ENCODE data around the gene MYO18B. TPM values are rescaled to one million over a fixed set of nuclear protein-coding genes. Genes with fewer than 3 reads are reported as not detected.

Gene MYO18B
- polyA plus RNA-seq, 3 donors, result not detected

- H3K27me3 Mint-ChIP-seq (ENCODE audit: low read depth in 3 of 3), result peaks cover 8 to 12% (median 8%) of the 10 kb centered on the region in 3 donors
- no peak for DNase-seq
- no peak overlapping the region for H3K4me3 Mint-ChIP-seq
- H3K27ac ChIP-seq (ENCODE audit: low read depth in 1 of 2, low read length in 2 of 2), result no peak overlapping the region
- H4K20me1 ChIP-seq (ENCODE audit: insufficient read depth, low read length), result no peaks in the 10 kb centered on the region
- H3K9ac ChIP-seq (ENCODE audit: insufficient read depth, low read length, poor library complexity, severe bottlenecking), result no peak overlapping the region
- H3K9me3 Mint-ChIP-seq, result peaks cover 0 to 7% (median 1%) of the 10 kb centered on the region in 7 donors
- no peaks in the 10 kb centered on the region for H3K27me3 ChIP-seq (ENCODE audit: control insufficient read depth in 2 of 2, insufficient read depth in 2 of 2, low read length in 2 of 2)
- no peaks in the 10 kb centered on the region for H3K4me1 Mint-ChIP-seq
- H3K4me2 ChIP-seq (replicated peaks; ENCODE audit: extremely low read depth, low read length, poor library complexity, severe bottlenecking), result no peak overlapping the region
- H3K36me3 ChIP-seq (replicated peaks in 1 of 2; ENCODE audit: control insufficient read depth in 1 of 2, insufficient read depth in 2 of 2, low read length in 2 of 2), result no peaks in the 10 kb centered on the region
- no peaks in the 10 kb centered on the region for H3K4me1 ChIP-seq (ENCODE audit: control insufficient read depth in 1 of 2, insufficient read depth in 2 of 2, low read length in 2 of 2)
- H3K79me2 ChIP-seq (ENCODE audit: insufficient read depth, low read length), result no peaks in the 10 kb centered on the region
- H3K4me3 ChIP-seq (replicated peaks in 1 of 3; ENCODE audit: low read depth in 2 of 3, low read length in 3 of 3), result no peak overlapping the region
- peaks cover 0 to 6% of the 10 kb centered on the region in 2 donors for H3K9me3 ChIP-seq (replicated peaks in 1 of 2; ENCODE audit: control insufficient read depth in 1 of 2, insufficient read depth in 1 of 2, low read length in 2 of 2)
- TF ChIP-seq, protein P1, sequence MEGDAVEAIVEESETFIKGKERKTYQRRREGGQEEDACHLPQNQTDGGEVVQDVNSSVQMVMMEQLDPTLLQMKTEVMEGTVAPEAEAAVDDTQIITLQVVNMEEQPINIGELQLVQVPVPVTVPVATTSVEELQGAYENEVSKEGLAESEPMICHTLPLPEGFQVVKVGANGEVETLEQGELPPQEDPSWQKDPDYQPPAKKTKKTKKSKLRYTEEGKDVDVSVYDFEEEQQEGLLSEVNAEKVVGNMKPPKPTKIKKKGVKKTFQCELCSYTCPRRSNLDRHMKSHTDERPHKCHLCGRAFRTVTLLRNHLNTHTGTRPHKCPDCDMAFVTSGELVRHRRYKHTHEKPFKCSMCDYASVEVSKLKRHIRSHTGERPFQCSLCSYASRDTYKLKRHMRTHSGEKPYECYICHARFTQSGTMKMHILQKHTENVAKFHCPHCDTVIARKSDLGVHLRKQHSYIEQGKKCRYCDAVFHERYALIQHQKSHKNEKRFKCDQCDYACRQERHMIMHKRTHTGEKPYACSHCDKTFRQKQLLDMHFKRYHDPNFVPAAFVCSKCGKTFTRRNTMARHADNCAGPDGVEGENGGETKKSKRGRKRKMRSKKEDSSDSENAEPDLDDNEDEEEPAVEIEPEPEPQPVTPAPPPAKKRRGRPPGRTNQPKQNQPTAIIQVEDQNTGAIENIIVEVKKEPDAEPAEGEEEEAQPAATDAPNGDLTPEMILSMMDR (IDR thresholded peaks at IDR 0.05), result no peak
- no peak overlapping the region for H2AFZ ChIP-seq (ENCODE audit: insufficient read depth, low read depth, low read length, poor library complexity, severe bottlenecking)
- H3K27ac Mint-ChIP-seq, result no peak overlapping the region
- H3K36me3 Mint-ChIP-seq, result no peaks in the 10 kb centered on the region
- intact Hi-C loops (cut with micrococcal nuclease), result no loop called here
- WGBS (ENCODE audit: insufficient coverage), result 88% methylated on average over 12 of the region's 15 CpGs
These were observed 81.3 kb downstream of the MYO18B start for GRCh38 chr22:25823276-25823675.

- Histone ChIP-seq H2AFZ (ENCODE audit: insufficient read depth, low read depth, low read length, poor library complexity, severe bottlenecking) (no peak overlapping the region), H3K9ac (ENCODE audit: insufficient read depth, low read length, poor library complexity, severe bottlenecking) (no peak overlapping the region), H3K9me3 (replicated peaks in 1 of 2; ENCODE audit: control insufficient read depth in 1 of 2, insufficient read depth in 1 of 2, low read length in 2 of 2) (peaks cover 0 to 6% of the 10 kb centered on the region in 2 donors), H3K27ac (ENCODE audit: low read depth in 1 of 2, low read length in 2 of 2) (no peak overlapping the region), H3K4me2 (replicated peaks; ENCODE audit: extremely low read depth, low read length, poor library complexity, severe bottlenecking) (no peak overlapping the region), H3K27me3 (ENCODE audit: control insufficient read depth in 2 of 2, insufficient read depth in 2 of 2, low read length in 2 of 2) (no peaks in the 10 kb centered on the region), H4K20me1 (ENCODE audit: insufficient read depth, low read length) (no peaks in the 10 kb centered on the region), H3K4me3 (replicated peaks in 1 of 3; ENCODE audit: low read depth in 2 of 3, low read length in 3 of 3) (no peak overlapping the region), H3K4me1 (ENCODE audit: control insufficient read depth in 1 of 2, insufficient read depth in 2 of 2, low read length in 2 of 2) (no peaks in the 10 kb centered on the region), H3K36me3 (replicated peaks in 1 of 2; ENCODE audit: control insufficient read depth in 1 of 2, insufficient read depth in 2 of 2, low read length in 2 of 2) (no peaks in the 10 kb centered on the region), H3K79me2 (ENCODE audit: insufficient read depth, low read length) (no peaks in the 10 kb centered on the region)
- 74% methylated on average over 3 of the region's 7 CpGs for WGBS (ENCODE audit: insufficient coverage)
- intact Hi-C loops (cut with micrococcal nuclease), result no loop called here
- TF ChIP-seq, protein P1 (IDR thresholded peaks at IDR 0.05), result no peak
- Mint-ChIP-seq H3K27me3 (ENCODE audit: low read depth in 3 of 3) (peaks cover 8 to 15% (median 8%) of the 10 kb centered on the region in 3 donors), H3K4me1 (no peaks in the 10 kb centered on the region), H3K36me3 (no peaks in the 10 kb centered on the region), H3K9me3 (peaks cover 0 to 7% (median 1%) of the 10 kb centered on the region in 7 donors), H3K4me3 (no peak overlapping the region), H3K27ac (no peak overlapping the region)
- no peak for DNase-seq
These were observed 82.9 kb downstream of the MYO18B start for GRCh38 chr22:25824828-25825423.
